Neutrophil (primary cell): ENCODE data around the gene OR52E1.

Source experiments
- H3K27ac ChIP-seq: fragments of 200-600 bp; sonication (generic); 2 replicates; pipeline ENCODE4 v1.5.1; 2016; ENCODE audit warnings: mild to moderate bottlenecking, moderate library complexity
- H3K27me3 ChIP-seq: fragments of 200-600 bp; sonication (generic); 2 replicates; pipeline ENCODE4 v1.6.0; 2016; ENCODE audit warnings: mild to moderate bottlenecking
- H3K36me3 ChIP-seq: fragments of 200-600 bp; sonication (generic); 2 replicates; pipeline ENCODE4 v1.5.1; 2017
- H3K4me1 ChIP-seq, 2 experiments: fragments of 200-600 bp in 1 of 2; sonication (generic) in 1 of 2; 1 replicate in 1 of 2; 2 replicates in 1 of 2; pipeline versions ENCODE4 v1.5.1 to v1.6.1; 2013 to 2016; ENCODE audit warnings: low read depth in 1 of 2, low read length in 1 of 2, mild to moderate bottlenecking in 1 of 2, moderate library complexity in 1 of 2; ENCODE audit not compliant: control insufficient read depth in 1 of 2, insufficient read depth in 1 of 2
- H3K4me3 ChIP-seq, 2 experiments: fragments of 200-600 bp in 1 of 2; sonication (generic) in 1 of 2; 1 replicate in 1 of 2; 2 replicates in 1 of 2; pipeline ENCODE4 v1.5.1; 2013 to 2016; ENCODE audit warnings: low read depth in 1 of 2, low read length in 1 of 2, mild to moderate bottlenecking in 1 of 2, moderate library complexity in 1 of 2
- H3K9me3 ChIP-seq: fragments of 200-600 bp; sonication (generic); 2 replicates; pipeline ENCODE4 v1.5.1; 2016
- TF ChIP-seq, protein P1 (sequence below): fragments of 200-600 bp; sonication (generic); IDR thresholded peaks from 2 replicates; pipeline ENCODE4 v1.5.1; 2016; ENCODE audit warnings: antibody characterized with exemption

The OR52E1 gene

DNA sequence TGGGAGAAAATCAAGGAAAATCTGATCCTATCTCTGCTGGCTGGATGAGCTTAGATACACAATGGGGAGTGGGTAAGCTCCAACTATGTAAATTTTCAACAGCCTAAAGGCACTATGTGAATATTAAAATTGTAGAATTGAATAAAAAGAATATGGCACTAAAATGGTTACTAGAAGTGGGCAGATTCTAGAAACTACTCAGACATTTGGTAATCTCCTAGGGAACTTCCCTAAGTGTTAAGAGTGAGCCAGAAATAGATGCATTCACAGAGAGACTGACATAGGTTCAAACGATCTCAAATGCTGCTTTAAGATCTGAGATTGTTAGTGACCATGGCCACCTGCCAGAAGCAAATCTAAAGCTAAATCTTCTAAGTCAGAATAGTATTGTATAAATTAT lies 4.3 kb upstream of the OR52E1 start:
- Histone ChIP-seq H3K36me3 (no peaks in the 10 kb centered on the region), H3K4me3 (no peak overlapping the region), H3K27me3 (no peaks in the 10 kb centered on the region), H3K4me1 (no peaks in the 10 kb centered on the region), H3K9me3 (no peaks in the 10 kb centered on the region), H3K27ac (no peak overlapping the region)
- TF ChIP-seq, protein P1, sequence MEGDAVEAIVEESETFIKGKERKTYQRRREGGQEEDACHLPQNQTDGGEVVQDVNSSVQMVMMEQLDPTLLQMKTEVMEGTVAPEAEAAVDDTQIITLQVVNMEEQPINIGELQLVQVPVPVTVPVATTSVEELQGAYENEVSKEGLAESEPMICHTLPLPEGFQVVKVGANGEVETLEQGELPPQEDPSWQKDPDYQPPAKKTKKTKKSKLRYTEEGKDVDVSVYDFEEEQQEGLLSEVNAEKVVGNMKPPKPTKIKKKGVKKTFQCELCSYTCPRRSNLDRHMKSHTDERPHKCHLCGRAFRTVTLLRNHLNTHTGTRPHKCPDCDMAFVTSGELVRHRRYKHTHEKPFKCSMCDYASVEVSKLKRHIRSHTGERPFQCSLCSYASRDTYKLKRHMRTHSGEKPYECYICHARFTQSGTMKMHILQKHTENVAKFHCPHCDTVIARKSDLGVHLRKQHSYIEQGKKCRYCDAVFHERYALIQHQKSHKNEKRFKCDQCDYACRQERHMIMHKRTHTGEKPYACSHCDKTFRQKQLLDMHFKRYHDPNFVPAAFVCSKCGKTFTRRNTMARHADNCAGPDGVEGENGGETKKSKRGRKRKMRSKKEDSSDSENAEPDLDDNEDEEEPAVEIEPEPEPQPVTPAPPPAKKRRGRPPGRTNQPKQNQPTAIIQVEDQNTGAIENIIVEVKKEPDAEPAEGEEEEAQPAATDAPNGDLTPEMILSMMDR, result no peak

- H3K4me1 ChIP-seq, result no peaks in the 10 kb centered on the region
- TF ChIP-seq, protein P1, result no peak
- no peaks in the 10 kb centered on the region for H3K27me3 ChIP-seq
- H3K9me3 ChIP-seq, result no peaks in the 10 kb centered on the region
- H3K4me3 ChIP-seq, result no peak overlapping the region
- no peak overlapping the region for H3K27ac ChIP-seq
- H3K36me3 ChIP-seq, result no peaks in the 10 kb centered on the region
Observed at GRCh38 chr11:5071799-5072198, 2.4 kb downstream of the OR52E1 start.

DNA sequence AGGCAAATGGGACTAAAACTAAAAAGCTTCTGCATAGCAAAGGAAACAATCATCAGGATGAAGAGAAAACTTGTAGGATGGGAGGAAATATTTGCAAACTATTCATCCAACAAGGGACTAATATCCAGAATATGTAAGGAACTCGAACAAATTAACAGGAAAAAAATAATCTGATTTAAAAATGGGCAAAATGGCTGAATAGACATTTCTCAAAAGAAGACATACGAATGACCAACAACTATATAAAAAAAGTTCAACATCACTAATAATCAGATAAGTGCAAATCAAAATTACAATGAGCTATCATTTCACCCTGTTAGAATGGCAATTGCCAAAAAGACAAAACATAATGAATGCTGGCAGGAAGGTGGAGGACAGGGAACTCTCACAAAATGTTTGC lies 12.0 kb downstream of the OR52E1 start:
- no peaks in the 10 kb centered on the region for H3K4me1 ChIP-seq
- no peaks in the 10 kb centered on the region for H3K36me3 ChIP-seq
- no peak overlapping the region for H3K4me3 ChIP-seq
- H3K27ac ChIP-seq, result no peak overlapping the region
- no peaks in the 10 kb centered on the region for H3K9me3 ChIP-seq
- H3K27me3 ChIP-seq, result no peaks in the 10 kb centered on the region
- TF ChIP-seq, protein P1, result no peak

- TF ChIP-seq, protein P1, result no peak
Observed at GRCh38 chr11:5083602-5084001, 14.2 kb downstream of the OR52E1 start.

GRCh38 chr11:5088556-5088955 lies 19.2 kb downstream of the OR52E1 start:
- no peak overlapping the region for H3K27ac ChIP-seq
- no peaks in the 10 kb centered on the region for H3K36me3 ChIP-seq
- H3K9me3 ChIP-seq, result no peaks in the 10 kb centered on the region
- H3K4me1 ChIP-seq, result no peaks in the 10 kb centered on the region
- TF ChIP-seq, protein P1, result no peak
- H3K27me3 ChIP-seq, result no peaks in the 10 kb centered on the region
- no peak overlapping the region for H3K4me3 ChIP-seq

More at GRCh38 chr11:5083602-5084001, 14.2 kb downstream of the OR52E1 start:
- Histone ChIP-seq H3K4me1 (no peaks in the 10 kb centered on the region), H3K27me3 (no peaks in the 10 kb centered on the region), H3K9me3 (no peaks in the 10 kb centered on the region), H3K27ac (no peak overlapping the region), H3K36me3 (no peaks in the 10 kb centered on the region), H3K4me3 (no peak overlapping the region)

GRCh38 chr11:5090668-5091067 lies 21.3 kb downstream of the OR52E1 start:
- TF ChIP-seq, protein P1, result no peak
- Histone ChIP-seq H3K27ac (no peak overlapping the region), H3K4me3 (no peak overlapping the region), H3K4me1 (no peaks in the 10 kb centered on the region), H3K36me3 (no peaks in the 10 kb centered on the region), H3K9me3 (no peaks in the 10 kb centered on the region), H3K27me3 (no peaks in the 10 kb centered on the region)
